OCI-M1 (cell line): ENCODE data around the gene LTBP1.
"Not testable (repeated sequence)": the region's sequence is repeated elsewhere in the genome, so short reads cannot be mapped to it uniquely, and the experiment has no call there.

Experiments
- DNase-seq: peaks from one replicate; lab custom pipeline; 2025; lab: John Stamatoyannopoulos, UW

LTBP1 gene

DNA sequence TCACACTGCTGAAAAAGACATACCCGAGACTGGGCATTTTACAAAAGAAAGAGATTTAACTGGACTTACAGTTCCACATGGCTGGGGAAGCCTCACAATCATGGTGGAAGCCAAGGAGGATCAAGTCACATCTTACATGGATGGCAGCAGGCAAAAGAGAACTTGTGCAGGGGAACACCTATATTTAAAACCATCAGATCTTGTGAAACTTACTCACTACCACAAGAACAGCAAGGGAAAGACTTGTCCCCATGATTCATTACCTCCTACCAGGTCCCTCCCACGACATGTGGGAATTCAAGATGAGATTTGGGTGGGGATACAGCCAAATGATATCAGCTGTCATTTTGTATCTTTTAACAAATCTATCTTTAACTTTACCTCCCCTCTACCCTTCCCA lies 278.6 kb downstream of the LTBP1 start:
- no peak for DNase-seq

DNA sequence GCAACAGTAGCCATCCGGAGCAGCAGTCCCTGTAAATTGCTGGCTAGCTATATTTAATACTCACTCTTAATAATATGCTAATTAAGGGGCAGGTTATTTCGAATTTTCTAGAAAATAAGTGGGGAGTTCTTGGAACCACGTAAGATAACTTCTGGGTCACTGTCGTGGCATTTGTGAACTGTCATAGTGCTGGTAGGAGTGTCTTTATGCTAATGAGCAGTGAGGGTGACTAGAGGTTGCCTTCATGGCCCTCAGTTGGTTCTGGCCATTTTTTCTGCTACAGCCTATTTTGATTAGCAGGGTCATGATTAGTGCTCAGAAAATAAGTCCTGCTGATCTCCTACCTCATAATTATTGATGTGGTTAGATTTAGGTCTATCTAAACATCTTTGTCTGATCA lies 279.8 kb downstream of the LTBP1 start:
- DNase-seq = no peak

DNA sequence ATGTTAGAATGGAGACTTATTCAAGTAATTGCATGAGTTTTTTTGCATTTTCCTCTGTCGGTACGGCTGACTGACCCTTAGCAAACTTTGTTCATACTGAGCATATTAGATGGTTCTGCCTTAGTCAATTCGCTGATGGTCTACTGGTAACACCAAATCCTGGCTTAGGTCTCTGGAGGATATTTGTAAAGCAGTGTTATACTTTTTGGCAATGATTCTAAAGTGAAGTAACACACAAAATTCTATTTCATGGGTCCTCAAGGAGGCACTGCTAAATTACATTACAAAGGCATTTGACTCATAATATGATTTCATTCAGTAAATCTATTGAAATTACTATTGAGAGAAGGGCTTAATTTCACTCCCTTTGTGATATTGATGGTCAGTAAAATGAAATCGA lies 282.9 kb downstream of the LTBP1 start:
- no peak for DNase-seq

DNA sequence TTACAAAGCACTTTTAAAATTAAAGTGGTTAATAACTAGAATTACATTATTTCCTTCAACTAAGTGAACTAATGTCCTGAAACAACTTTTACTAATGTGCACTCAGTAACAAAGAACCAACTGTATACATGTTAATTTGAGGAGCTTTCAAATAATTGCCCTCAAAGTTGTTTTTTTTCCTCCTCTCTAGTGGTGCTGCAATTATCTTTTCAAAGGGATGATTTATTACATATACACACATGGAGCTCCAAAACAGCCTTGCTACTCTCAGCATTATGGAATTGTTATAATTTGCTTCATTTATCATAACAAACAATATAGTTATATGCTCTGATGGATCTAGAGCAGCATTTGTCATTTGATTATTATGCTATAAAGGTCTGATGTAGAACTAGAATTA lies 283.4 kb downstream of the LTBP1 start:
- DNase-seq = no peak

DNA sequence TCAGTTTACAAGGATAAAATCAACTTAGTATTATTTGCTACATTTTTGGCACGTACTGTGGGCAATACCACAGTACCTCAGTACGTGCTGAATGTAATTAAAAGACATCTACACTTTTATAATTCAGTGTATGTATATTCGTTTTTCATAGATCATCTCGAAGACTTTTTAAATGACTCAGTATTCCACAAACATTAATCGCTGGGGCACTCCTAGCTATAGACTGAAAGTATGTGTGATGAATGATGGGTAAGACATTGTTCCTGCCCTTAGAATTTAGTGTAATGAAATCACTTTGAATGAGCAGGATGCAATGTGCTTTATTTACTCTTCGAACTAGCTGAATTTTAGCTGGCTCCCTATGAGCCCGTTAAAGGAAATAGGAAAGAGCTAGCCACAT lies 284.1 kb downstream of the LTBP1 start:
- DNase-seq = no peak

DNA sequence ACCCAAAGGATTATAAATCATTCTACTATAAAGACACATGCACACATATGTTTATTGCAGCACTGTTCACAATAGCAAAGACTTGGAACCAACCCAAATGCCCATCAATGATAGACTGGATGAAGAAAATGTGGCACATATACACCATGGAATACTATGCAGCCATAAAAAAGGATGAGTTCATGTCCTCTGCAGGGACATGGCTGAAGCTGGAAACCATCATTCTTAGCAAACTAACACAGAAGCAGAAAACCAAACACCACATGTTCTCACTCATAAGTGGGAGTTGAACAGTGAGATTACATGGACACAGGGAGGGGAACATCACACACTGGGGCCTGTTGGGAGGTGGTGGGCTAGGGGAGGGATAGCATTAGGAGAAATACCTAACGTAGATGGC lies 288.8 kb downstream of the LTBP1 start:
- DNase-seq = not testable (repeated sequence)

DNA sequence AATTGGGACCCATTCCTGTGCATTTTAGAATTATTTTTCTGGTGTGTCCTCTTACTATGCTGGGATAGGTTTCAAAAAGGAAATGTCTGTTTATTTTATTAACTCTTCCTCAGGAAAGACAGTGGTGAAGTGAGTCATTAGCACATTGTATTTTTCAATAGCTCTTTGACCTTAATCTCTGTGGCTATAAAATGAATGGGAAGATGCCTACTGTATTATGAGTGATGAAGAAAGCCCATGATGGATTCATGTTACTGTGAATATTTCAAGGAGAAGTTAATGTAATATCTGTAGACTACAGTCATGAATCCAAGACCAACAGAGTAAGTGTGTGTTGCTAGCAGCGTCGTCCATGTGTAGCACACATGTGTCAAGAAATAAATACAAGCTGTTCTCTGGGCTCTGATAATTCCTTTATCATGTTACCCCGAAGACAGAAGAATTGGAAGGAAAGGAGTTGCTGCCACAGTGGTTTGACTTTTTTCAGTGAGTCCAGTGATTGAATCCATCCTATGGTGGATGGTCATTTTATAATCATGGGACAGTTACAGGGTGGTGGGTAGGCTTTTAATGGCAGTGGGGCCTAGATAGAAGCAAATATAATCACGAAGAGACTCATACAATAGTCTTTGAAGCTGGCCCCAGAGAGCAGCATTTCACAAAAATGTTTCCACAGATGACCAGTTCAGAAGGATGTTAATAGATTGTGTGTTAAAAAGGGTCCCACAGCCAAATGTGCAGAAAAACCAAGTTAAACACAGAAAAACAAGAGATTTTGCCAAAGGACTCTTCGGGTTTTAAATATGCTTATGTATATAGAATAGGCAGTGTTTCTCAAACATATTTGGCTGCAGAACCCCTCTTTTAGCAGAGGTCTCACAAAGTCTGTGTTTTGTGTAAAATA lies 290.0 kb downstream of the LTBP1 start:
- DNase-seq = no peak

DNA sequence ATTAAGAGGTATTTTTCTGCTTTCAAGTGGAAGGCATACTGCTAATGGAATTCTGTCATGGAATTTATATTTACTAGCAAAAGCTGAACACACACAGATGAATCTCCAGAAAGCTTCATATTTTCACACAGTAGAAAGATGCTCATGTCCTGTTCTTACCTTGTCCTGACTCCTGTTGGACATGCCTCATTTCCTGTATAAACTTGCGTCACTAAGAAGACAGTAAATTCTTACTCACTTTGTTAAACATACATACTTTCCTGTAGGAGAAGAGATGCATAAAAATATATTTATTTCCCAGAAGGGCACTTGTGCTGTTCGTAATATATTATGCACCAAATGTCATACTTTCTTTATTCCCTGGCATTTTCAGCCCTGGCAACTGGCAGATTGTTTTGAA lies 291.4 kb downstream of the LTBP1 start:
- no peak for DNase-seq

DNA sequence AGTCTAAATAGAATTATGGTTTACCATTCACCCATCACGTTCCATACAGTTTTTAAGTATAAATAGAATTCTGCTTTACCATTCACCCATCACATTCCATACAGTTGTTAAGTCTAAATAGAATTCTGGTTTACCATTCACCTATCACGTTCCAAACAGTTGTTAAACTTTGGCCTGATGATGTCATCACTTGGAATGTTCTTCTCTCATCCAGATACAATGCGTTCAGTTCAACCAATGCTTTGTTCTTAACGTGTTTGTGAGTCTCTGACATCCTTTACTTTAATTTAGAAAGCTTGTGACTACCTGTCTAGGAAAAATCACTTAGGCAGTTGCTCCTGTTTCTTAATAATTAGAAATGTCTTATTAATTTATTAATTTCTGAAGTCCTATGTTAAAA lies 293.4 kb downstream of the LTBP1 start:
- DNase-seq = no peak

DNA sequence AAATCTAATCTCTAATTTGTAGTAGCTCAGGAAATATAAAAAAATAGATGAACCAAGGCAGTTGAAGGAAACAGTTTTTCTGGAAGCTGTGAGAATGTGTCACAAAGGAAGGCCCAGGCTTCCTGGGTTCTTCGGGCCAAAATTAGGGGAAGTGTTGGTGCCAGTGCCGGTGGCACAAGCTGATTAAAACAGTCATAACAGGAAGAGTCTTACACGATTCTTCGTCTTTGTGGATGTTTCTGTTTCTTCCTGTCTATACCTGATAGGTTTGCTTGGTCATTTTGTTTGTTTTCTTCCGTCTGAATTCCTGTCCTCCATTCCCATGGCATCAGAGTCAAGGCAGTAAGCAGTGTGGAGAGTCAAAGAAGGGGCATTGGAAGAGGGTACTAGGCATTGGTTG lies 294.3 kb downstream of the LTBP1 start:
- DNase-seq = no peak

DNA sequence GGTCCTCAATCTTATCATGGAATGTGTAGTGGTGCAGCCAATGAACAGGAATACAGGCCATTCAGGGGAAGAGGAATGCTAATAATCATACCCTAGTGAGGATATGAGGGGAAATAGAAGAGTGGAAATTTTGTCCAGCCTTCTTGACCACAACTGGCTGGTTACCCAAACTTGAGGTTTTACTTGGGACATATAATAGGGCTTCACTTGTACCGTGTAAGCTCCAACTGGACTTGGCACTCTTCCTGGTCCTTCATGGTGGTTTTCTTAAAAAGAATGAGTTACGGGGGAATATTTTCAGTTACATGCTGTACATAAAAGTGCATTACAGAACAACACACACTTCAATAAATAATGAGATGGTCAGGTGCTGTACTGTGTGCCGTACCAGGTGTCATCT lies 294.8 kb downstream of the LTBP1 start:
- DNase-seq = no peak

DNA sequence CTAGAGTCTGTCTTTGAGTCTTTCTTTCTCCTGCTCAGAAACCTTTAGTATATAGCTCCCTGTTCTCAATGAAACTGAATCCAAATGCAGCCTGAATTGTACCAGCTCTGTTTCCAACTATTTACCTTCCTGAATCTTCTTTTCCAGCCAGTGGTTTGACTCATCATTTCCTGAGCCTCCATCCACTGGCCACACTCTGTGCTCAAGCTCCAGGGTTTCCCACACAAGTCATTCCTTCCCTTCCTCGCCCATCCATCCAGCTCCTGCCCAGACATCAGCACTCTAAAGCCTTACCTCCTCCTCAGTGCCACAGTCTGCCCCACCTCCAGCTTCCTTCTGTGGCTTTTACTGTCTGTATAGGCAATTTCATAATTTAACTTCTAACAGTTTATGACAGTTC lies 296.1 kb downstream of the LTBP1 start:
- DNase-seq = no peak

DNA sequence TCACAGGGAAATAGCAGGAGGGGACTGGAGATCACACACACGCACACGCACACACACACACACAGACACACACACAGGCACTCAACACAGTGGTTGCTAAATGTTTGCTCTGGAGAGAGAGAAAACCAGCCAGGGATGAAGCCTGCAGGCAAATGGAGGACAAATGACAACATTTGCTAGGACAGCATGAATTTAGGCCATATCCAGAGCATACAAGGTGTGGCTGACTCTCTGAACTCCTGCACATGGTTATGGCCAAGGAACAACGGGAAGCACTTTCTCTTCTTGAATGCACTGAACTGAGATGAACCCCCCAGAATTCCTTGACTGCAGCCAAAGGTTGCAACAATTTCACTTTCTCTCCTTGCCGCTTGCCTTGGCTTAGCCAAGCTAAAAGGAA lies 299.7 kb downstream of the LTBP1 start:
- no peak for DNase-seq

DNA sequence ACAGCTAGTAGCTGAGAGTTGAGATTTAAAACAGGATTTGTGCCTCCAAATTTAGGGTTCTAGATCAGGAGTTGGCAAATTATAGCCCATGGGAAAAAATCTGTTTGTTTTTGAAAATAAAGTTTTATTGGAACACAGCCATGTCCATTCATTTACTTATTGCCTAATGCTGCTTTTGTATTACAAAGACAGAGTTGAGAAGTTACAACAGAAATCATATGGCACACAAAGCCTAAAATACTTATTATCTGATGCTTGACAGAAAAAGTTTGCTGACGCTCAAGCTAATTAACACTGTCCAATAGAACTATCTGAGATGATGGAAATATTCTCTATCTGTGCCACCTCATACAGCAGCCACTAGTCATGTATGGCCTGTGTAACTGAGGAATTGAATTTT lies 300.6 kb downstream of the LTBP1 start:
- no peak for DNase-seq

DNA sequence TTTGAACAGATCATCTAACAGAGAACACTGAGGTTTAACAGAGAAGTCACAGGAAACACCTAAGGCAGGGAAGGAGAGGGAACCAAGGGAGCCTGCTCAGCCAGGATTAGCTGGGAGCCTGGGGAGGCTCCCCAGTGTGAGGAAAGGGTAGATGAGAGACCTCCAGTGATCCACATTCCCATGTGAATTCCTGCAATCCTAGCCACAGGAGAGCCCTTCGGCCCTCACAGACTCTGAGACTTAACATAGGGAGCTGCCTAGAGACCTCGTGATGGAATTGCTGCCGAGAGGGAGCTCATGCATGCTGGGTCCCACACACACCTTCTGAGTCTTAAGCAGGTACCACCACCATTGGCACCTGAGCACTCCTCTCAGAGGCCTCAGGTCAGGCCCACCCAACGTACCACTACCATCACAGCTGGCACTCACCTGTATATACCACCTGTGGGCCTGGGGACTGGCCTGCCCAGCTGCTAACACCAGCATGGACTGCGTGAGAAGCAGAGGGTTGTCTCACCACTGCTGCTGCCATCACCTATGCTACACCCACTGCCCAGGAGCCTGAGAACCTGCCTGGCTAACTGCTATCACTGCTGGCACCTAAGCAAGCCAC lies 303.8 kb downstream of the LTBP1 start:
- no peak for DNase-seq

DNA sequence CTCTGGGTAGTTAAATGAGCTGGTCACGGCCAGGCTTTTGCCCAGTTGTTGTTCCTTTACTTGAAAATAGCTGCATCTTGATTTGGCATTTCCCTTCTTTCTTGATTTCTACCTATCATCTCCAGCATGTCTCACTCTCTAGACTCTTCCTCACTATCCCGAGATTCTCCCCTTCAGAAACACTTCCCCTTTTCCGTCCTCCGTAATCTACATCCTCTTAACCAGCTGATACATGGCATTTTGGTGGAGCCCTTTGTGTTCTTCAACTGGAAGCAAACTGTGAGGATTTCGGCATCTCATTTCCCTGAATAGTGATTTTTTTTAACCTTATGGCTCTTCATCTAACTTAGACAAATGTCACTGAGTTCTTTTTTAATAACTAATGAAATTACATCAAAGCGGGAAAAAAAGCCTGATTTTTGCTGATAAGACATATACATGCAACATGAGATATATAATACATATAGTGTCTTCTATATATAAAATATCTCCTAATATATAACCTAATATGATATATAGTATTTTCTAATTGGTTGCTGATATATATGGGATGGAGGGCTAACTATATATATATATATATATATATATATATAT lies 309.5 kb downstream of the LTBP1 start:
- no peak for DNase-seq

DNA sequence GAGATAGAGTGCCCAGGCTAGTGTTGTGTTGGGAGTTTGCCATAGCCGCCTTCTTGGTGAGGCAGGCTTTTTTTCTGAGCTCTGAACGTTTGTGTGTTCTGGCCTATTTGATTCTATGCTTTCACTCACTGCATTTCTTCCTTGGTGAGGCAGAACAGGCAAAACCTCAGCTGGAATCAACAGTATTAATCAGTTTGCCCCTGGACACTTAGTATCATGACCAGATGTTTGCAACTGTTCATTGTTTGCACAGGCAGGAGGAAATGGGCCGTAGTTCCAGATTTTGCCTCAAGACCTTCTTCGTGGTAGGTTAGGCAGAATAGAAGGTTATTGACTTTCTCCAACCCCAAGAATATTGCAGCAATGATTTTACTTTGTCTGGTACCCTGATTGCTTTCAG lies 311.6 kb downstream of the LTBP1 start:
- DNase-seq = no peak

DNA sequence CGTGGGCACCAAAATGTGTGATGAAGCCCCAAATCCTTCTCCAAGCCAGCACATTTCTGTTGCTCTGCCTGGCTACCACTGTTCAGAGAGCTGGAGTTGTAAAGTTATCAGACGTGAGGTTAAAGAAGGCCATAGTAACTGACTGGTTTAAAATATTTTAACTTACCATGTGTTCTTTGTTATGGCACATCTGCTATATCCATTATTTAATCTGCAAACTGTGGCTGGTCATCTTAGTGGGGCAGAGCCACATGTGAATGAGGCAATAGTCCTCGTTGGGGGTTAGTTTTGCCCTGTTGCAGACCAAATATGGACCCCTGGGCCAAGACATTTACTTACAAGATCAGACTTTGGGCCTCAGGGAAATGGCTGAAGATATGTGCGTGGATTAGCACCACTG lies 315.3 kb downstream of the LTBP1 start:
- DNase-seq = no peak

DNA sequence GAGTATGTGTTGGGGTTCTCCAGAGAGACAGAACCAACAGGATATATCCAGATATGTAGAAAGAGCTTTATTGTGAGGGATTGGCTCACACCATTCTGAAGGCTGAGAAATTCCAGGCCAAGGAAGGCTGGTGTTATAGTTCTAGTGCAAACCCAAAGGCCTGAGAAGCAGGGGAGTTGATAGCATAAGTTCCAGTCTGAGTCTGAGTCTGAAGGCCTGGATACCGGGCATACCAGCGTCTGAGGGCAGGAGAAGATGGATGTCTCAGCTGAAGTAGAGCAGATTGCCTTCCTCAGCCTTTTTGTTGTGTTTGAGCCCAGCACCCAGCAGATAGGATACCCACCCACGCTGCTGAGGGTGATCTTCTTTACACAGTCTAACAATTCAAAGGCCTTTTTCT lies 318.0 kb downstream of the LTBP1 start:
- no peak for DNase-seq

DNA sequence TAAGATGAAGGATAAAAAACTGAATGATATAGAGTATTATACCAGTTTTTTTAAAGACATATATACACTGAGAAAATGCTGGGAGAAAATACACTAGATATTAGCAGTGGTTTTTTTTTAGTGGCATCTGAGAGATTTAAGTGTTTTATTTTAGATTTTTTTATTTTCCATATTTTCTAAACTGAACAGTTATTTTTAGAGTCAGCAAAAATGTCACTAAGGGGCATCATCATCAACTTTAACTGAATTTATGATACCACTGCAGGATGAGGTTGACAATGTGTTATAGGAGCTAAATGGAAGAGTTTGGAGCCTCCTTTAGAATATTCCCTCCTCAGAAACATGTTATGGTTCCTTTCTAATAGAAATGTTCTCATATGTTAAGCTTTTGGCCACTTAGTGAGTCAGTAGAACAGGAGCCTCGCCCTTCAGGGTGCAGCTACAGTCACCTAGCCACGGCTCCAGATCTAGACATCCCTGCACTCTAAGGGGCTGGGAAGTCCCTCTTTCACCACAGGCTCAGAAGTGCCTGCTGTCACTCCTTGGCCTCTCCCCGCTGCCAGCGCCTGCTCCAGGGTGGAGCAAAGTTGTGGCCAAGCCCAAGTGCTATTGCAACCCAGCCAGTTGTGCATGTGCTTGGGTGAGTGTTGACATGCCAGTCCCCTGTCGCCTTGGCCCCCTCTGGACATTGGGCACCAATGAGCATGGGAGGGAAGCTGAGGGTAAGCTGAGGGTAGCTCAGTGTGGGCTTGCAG lies 319.0 kb downstream of the LTBP1 start:
- DNase-seq = no peak

DNA sequence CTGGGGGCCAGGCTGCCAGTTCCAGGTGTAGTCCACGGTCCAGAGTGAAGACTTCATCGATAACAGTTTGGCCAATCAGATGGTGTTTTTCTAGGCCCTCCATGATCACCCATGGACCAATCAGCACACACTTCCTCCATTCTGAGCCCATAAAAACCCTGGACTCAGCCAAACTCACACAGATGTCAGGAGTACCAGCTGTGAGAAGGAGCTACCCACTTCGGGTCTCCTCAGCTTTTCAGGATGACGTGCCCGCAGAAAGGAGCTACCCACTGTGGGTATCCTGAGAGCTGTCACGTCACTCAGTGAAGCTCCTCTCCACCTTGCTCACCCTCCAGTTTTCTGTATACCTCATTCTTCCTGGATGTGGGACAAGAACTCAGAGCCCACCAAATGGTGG lies 319.7 kb downstream of the LTBP1 start:
- no peak for DNase-seq

DNA sequence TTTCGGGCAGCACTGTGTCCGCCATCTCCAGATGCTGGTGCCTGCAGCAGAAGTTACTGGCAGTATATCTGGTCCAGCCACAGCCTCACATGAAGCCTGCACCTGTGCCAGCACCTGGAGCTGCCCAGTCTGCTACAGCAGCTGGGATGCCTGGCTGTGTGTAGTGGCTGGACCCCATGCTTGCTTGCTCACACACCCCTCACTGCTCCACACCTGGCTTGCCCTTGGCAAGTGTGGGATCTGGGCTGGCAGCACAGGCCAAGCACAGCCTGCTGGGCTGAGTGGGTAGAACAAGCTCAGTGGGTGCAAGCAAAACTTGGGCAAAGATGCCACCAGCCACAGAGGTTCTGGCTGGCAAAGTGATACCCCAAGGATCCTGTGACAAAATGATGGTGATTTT lies 320.3 kb downstream of the LTBP1 start:
- DNase-seq = no peak

DNA sequence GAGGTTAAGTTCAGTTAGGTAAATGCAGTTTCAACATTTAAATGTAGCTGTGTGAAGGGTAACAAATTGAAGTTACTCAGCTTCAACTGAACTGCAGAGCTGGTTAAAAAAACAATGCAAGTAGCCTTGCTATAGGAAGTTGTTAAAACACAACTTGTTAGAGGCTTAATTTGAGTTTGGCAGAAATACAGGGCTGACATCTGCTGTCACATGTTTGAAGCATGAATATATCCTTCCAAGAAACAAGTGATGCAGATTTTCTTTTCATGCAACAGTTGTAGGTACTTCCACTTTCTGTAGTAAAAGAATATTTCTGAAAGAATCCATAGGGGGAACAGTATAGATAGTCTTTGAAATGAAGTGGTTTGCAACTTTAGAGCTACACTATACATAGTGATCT lies 321.0 kb downstream of the LTBP1 start:
- no peak for DNase-seq
